HG03521 (cell line): ENCODE measurements around the gene SMPD3.

Experiments used
- ATAC-seq: cut with Tn5 transposase; IDR thresholded peaks from one replicate; pipeline ENCODE4 v1.9.1; 2021; ENCODE audit warnings: mild to moderate bottlenecking, moderate library complexity; ENCODE audit not compliant: unreplicated experiment

SMPD3 gene

GRCh38 chr16:68359398-68360191 lies 88.7 kb downstream of the SMPD3 start:
- no peak for ATAC-seq

DNA sequence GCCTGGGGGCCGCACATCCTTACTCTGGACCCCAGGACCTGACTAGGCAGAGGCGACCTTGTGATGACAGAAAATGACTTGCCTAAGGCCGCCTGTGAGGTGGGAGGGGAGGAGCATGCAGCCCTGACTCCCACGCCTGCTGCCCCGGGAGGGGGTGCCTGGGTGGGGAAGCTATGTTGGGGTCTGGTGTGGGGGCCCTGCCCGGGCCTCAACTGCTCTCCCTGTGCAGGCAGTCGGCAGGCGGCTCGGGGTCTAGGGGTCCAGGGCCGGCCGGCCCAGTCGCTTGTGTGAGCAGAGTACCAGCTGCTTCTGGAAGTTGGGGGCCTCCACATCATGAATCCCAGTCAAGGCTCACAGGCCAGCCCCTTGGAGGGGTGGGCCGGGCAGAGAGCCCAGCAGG lies 89.4 kb downstream of the SMPD3 start:
- ATAC-seq = no peak

- ATAC-seq = no peak
These were observed 90.4 kb downstream of the SMPD3 start for GRCh38 chr16:68357923-68358322.

DNA sequence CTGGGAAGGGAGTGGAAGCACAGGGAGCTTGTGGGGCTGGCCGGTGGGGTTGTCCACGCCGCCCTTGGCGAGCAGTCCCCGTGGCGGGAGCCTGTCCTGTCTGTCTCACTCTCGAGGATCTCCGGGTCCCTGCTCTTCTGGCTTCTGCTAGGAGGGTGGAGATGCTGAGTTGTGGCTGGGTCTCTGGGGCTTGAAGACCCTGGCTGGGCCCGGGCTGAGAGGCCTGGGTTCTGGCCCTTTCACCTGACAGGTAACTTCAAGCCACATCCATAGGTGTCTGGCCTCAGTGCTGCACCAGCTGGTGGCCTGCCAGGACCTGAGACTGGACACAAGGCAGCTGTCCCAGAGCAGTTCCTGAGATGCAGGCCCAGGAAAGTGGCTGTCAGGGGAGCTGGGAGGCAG lies 90.8 kb downstream of the SMPD3 start:
- no peak for ATAC-seq

DNA sequence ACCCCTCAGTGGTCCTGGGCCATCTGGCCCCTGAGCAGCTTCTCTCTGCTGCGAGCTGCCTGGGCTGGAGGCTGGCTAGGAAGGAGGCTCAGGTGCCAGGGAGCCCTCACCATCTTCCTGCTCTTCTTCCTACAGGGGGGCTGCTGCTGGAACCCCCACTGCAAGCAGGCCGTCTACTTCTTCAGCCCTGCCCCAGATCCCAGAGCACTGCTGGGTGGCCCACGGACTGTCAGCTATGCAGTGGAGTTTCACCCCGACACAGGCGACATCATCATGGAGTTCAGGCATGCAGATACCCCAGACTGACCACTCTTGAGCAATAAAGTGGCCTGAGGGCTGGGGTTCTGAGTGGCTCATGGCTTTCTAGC lies 91.4 kb downstream of the SMPD3 start:
- ATAC-seq = no peak

GRCh38 chr16:68356249-68356918 lies 91.9 kb downstream of the SMPD3 start:
- ATAC-seq = peak; percentile 60

- no peak for ATAC-seq
These were observed 92.7 kb downstream of the SMPD3 start for GRCh38 chr16:68355447-68356248.

DNA sequence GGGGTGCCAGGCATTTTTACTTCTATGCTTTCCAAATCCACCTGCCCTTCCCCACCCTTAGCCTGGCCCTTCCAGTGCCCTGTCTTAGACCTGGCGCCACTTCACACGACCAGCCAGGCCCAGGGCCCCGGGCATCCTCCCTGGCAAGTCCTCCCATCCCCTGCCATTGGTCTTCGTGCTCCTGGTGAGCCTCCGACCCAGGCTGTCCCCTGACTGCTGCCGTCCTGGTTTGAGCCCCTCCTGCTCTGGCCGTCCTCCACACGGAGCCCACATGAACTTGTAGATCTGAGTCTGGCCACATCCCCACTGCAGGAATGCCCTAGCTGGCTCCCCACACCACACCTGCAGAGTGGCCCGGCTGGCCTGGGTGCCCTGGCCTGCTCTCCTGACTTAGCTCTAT lies 93.5 kb downstream of the SMPD3 start:
- ATAC-seq = no peak

- no peak for ATAC-seq
These were observed 94.9 kb downstream of the SMPD3 start for GRCh38 chr16:68353366-68353765.

DNA sequence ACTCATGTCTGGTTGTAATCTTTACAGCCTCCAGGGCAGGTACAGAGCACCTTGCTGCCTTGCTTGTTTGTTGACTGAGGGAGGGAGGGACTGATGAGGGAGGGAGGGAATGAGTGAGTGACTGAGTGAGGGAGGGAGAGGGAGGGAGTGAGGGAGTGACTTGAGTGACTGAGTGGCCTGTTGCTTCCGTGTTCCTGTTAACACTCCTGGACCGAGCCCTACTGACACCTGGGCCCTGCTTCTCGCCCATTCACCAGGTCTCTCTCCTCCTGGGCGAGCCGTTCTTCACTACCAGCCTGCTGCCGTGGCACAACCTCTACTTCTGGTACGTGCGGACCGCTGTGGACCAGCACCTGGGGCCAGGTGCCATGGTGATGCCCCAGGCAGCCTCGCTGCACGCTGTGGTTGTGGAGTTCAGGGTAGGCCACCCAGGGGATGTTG lies 96.3 kb downstream of the SMPD3 start:
- no peak for ATAC-seq

DNA sequence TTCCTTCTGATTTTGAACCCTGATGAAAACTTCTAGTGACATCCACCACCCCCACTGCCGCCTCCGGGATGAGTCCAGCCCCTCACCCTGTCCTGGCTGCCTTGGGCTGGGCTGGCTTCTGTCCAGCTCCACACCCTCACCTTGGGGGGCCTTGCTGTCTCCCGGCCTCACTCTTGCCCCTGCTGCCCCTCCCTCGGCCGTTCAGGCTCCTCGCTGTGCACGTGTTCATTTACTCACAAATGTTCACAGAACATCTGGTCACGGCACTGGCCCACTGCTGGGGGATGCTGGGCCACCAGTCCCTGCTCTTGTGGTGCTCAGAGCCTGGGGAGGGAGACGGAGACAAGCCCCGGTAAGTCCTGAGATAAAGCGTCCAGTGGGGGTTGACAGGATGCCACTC lies 96.8 kb downstream of the SMPD3 start:
- ATAC-seq = no peak

DNA sequence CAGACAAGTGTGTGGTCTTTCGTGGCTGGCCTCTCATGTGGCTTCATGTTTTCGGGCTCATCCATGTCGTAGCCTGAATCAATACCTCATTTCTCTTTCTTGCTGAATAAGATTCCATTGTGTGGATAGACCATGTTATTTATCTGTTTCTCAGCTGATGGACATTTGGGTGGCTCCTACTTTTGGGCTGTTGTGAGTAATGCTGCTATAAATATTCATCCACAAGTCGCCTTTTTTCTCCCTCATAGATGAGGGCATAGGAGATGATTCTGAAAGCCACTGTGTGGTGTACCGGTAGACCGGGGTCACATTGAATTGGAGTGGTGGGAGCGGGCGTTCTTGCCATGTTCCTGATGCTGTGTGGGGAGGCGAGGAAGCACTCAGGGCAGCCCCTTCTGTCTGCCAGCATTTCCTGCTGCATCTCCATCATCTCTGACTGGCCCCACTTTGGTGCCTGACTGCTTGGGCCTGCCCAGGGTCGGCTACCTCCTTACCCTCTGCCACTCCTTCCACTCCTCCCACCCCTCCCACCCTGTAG lies 97.4 kb downstream of the SMPD3 start:
- ATAC-seq = no peak

DNA sequence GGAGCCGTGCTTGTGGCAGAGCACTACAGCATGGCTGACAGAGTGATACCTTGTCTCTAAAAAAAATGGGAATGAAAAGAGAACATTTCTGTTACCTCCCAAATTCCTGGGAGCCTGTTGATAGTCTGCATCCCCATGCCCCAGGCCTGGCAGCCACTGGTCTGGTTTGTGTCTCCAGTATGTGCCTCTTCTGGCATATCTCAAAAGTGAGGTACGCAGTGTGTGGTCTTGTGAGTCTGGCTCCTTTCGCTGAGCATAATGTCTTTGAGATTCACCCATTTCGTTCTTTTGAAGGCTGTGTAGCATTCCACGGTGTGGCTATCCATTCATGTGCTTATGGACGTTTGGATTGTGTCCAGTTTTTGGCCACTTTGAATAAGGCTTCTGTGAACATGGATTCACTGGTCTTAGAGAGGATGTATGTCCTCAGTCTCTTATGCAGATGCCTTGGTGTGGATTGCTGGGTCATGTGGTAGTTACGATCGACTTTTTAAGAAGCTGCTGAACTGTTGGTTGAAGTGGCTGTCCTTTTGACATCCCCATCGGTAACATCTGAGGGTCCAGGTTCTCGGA lies 98.4 kb downstream of the SMPD3 start:
- ATAC-seq = no peak

DNA sequence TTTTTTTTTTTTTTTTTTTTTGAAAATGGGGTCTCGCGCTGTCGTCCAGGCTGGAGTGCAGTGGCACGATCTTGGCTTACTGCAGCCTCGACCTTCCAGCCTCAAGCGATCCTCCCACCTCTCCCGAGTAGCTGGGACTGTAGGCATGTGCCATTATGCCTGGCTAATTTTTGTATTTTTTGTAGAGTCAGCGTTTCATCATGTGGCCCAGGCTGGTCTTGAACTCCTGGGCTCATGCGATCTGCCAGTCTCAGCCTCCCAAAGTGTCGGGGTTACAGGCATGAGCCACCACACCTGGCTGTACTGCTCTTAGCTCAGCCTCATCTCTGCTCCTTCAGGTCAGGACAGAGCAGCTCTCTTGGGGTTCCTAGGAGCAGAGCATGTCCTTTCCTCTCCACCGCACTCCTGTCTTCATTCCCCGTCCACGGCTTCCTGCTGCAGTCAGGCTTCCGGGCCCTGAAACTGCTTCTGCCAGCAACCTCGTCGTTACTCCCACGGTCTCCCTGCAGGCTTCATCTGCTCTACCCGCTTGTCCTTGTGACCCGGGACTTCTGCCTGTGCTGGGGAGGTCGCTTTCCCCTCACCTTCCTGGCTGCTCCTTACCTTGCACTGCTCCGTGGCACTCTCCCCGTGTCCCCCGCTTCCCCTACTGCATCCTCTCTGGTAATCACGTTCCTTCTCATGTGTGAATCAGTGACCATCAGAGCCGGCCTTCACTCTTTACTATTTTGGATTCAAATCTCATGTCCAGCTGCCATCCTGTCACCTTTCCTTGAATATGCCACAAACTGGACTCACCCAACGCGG lies 99.5 kb downstream of the SMPD3 start:
- ATAC-seq = no peak

GRCh38 chr16:68347605-68348004 lies 100.7 kb downstream of the SMPD3 start:
- no peak for ATAC-seq

DNA sequence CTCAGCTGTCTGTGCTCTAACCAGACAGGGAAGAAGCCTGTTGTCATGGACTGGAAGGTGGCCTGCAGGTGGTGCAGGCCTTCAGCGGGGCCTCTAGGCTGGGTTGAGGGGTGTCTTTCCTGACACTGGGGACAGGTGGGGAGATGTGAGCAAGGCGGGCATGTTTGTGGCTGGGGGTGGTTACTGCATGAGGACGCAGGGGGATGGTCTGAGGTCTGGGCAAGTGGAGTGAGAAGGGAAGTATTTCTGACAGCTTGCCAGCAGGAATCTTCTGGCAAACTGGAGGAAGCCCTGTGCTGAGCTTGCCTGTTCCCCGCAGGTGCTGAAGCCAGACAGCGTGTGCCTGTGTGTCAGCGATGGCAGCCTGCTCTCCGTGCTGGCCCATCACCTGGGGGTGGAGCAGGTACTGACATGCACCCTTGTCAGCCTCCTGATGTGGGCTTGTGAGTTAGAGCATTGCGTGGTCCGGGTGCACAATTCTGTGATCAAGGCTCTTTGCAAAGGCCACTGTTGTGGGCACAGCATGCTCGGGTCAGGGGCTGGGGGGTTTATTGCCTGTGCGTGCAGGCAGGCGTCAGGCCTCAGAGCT lies 101.3 kb downstream of the SMPD3 start:
- ATAC-seq = no peak

GRCh38 chr16:68345958-68346635 lies 102.2 kb downstream of the SMPD3 start:
- no peak for ATAC-seq

DNA sequence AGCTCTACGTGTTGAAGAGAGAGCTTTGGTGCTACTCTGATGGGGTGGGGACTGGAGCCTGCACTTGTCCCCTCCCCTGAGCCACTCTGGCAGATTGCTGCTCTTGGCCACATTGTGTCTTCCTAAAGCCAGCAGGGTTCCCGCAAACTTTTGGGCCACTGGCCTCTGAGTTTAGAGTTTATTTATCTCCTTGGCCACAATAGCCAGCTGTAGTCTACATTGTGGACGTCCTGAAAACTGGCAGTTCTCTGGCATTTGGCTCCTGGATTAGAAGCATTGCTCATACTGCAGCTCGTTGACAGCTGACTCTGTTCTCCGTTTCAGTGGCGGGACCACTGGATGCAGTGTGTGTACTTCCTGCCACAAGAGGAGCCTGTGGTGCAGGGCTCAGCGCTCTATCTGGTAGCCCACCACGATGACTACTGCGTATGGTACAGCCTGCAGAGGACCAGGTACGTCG lies 102.9 kb downstream of the SMPD3 start:
- ATAC-seq = no peak

- ATAC-seq = no peak
These were observed 104.1 kb downstream of the SMPD3 start for GRCh38 chr16:68344252-68344651.
